Measurements from ENCODE around the gene PIGT.

- no peak; the same call in 1 of the 2 replicates for TF ChIP-seq CTCF (IDR thresholded peaks at IDR 0.05)
- TF ChIP-seq, protein P1, sequence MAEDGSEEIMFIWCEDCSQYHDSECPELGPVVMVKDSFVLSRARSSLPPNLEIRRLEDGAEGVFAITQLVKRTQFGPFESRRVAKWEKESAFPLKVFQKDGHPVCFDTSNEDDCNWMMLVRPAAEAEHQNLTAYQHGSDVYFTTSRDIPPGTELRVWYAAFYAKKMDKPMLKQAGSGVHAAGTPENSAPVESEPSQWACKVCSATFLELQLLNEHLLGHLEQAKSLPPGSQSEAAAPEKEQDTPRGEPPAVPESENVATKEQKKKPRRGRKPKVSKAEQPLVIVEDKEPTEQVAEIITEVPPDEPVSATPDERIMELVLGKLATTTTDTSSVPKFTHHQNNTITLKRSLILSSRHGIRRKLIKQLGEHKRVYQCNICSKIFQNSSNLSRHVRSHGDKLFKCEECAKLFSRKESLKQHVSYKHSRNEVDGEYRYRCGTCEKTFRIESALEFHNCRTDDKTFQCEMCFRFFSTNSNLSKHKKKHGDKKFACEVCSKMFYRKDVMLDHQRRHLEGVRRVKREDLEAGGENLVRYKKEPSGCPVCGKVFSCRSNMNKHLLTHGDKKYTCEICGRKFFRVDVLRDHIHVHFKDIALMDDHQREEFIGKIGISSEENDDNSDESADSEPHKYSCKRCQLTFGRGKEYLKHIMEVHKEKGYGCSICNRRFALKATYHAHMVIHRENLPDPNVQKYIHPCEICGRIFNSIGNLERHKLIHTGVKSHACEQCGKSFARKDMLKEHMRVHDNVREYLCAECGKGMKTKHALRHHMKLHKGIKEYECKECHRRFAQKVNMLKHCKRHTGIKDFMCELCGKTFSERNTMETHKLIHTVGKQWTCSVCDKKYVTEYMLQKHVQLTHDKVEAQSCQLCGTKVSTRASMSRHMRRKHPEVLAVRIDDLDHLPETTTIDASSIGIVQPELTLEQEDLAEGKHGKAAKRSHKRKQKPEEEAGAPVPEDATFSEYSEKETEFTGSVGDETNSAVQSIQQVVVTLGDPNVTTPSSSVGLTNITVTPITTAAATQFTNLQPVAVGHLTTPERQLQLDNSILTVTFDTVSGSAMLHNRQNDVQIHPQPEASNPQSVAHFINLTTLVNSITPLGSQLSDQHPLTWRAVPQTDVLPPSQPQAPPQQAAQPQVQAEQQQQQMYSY (CRISPR knock-in tag; IDR thresholded peaks at IDR 0.05), result no peak
- no peak for TF ChIP-seq ZNF232 (CRISPR knock-in tag; IDR thresholded peaks at IDR 0.05)
- no peak for TF ChIP-seq ZNF425 (CRISPR knock-in tag; conservative IDR thresholded peaks at IDR 0.05)
- TF ChIP-seq NR2C2 (CRISPR knock-in tag; IDR thresholded peaks at IDR 0.05), result no peak
- no peak for TF ChIP-seq TCF7 (CRISPR knock-in tag; IDR thresholded peaks at IDR 0.05; ENCODE audit: low read depth)
- TF ChIP-seq NR1H2 (CRISPR knock-in tag; IDR thresholded peaks at IDR 0.05), result no peak
- no peak for TF ChIP-seq TEAD4 (CRISPR knock-in tag; IDR thresholded peaks at IDR 0.05)
- TF ChIP-seq CBFB (CRISPR knock-in tag; IDR thresholded peaks at IDR 0.05; ENCODE audit: low read depth), result no peak
- TF ChIP-seq SP1 (CRISPR knock-in tag; conservative IDR thresholded peaks at IDR 0.05), result no peak
- TF ChIP-seq SMAD3 (CRISPR knock-in tag; IDR thresholded peaks at IDR 0.05; ENCODE audit: borderline replicate concordance), result no peak
- no peak for TF ChIP-seq CREB1 (CRISPR knock-in tag; IDR thresholded peaks at IDR 0.05)
Observed at GRCh38 chr20:45374101-45374467, 41.9 kb upstream of the PIGT start.
